GM12878 (cell line): Measurements from ENCODE around the gene BARD1. TPM values are rescaled to one million over a fixed set of nuclear protein-coding genes. Genes with fewer than 3 reads are reported as not detected.

ENCODE experiments used
- ATAC-seq: fragments of 200-7000 bp; cut with Tn5 transposase; 3 replicates; pipeline ENCODE4 v1.9.1; 2020; ENCODE audit warnings: mild to moderate bottlenecking, moderate library complexity
- BruUV-seq: library from RNA; stranded (reverse); fragments of 400-500 nt; replicated peaks from 2 replicates; lab custom pipeline; 2021; lab: Mats Ljungman, UMichigan
- CTCF ChIA-PET: fragments of 300-600 bp; sonication (Branson Sonifier 250); formaldehyde crosslinking; extraction: SDS; loops from one replicate; lab custom pipeline; 2021; ENCODE audit warnings: inconsistent platforms; lab: Yijun Ruan, JAX
- POLR2A ChIA-PET: fragments of 350-600 bp; formaldehyde crosslinking; extraction: SDS; loops from one replicate; lab custom pipeline; 2021; ENCODE audit warnings: inconsistent platforms; lab: Charles Lee
- RAD21 ChIA-PET: fragments of 300-600 bp; sonication (Branson Sonifier 250); formaldehyde crosslinking; loops from one replicate; lab custom pipeline; 2023; ENCODE audit warnings: antibody characterized with exemption; ENCODE audit not compliant: unreplicated experiment; lab: Charles Lee
- SMC1A ChIA-PET: fragments of 300-600 bp; sonication (Branson Sonifier 250); formaldehyde crosslinking; loops from one replicate; lab custom pipeline; 2023; ENCODE audit not compliant: unreplicated experiment, uncharacterized antibody; lab: Charles Lee
- DNase-seq: peaks from one replicate; pipeline ENCODE4 v3.0.0-alpha.2; 2011; ENCODE audit warnings: low read depth, low spot score
- FAIRE-seq: peaks from 3 replicates; lab custom pipeline; 2011; peaks lifted over from hg19 to GRCh38; lab: Jason Lieb, UNC
- H2AFZ ChIP-seq: 2 replicates; pipeline ENCODE4 v1.6.0; 2011; ENCODE audit warnings: low read depth, low read length, control low read depth; ENCODE audit not compliant: control insufficient read depth
- H3K27ac ChIP-seq: 2 replicates; pipeline ENCODE4 v1.5.1; 2011; ENCODE audit warnings: control low read depth; ENCODE audit not compliant: control insufficient read depth, insufficient read depth
- H3K27me3 ChIP-seq, 2 experiments: replicated peaks in 1 of 2; 2 replicates each; pipeline versions ENCODE4 v1.6.0 to v1.6.1; 2011; ENCODE audit warnings: low read length in 1 of 2; ENCODE audit not compliant: control insufficient read depth in 2 of 2, insufficient read depth in 2 of 2
- H3K36me3 ChIP-seq, 2 experiments: 2 replicates each; pipeline ENCODE4 v1.5.1; 2011; ENCODE audit warnings: low read length in 1 of 2; ENCODE audit not compliant: control insufficient read depth in 2 of 2, insufficient read depth in 2 of 2
- H3K4me1 ChIP-seq: 2 replicates; pipeline ENCODE4 v1.6.1; 2011; ENCODE audit warnings: mild to moderate bottlenecking, low read length, moderate library complexity, mixed read lengths; ENCODE audit not compliant: control insufficient read depth, insufficient read depth
- H3K4me2 ChIP-seq: 2 replicates; pipeline ENCODE4 v1.6.0; 2011; ENCODE audit warnings: control low read depth; ENCODE audit not compliant: control insufficient read depth, insufficient read depth
- H3K4me3 ChIP-seq: fragments of 200-600 bp; sonication (generic); 2 replicates; pipeline ENCODE4 v1.5.1; 2016
- H3K79me2 ChIP-seq: 2 replicates; pipeline ENCODE4 v1.6.0; 2011; ENCODE audit warnings: low read length; ENCODE audit not compliant: control insufficient read depth, insufficient read depth
- H3K9ac ChIP-seq: 2 replicates; pipeline ENCODE4 v1.8.0; 2011; ENCODE audit warnings: low read length, control low read depth, mixed read lengths; ENCODE audit not compliant: control insufficient read depth, insufficient read depth
- H3K9me3 ChIP-seq: replicated peaks from 3 replicates; pipeline ENCODE4 v1.5.1; 2011; ENCODE audit warnings: mild to moderate bottlenecking, low read length; ENCODE audit not compliant: control insufficient read depth, insufficient read depth
- H4K20me1 ChIP-seq: 2 replicates; pipeline ENCODE4 v1.6.0; 2011; ENCODE audit not compliant: control insufficient read depth, insufficient read depth
- CBFB ChIP-seq: IDR thresholded peaks from 2 replicates; pipeline ENCODE4 v1.6.1; 2016; ENCODE audit warnings: antibody characterized with exemption, low read depth
- HDAC6 ChIP-seq: fragments of 200-600 bp; sonication (generic); IDR thresholded peaks from one replicate; pipeline ENCODE4 v1.8.0; 2017; ENCODE audit warnings: antibody characterized with exemption; ENCODE audit not compliant: unreplicated experiment
- HSF1 ChIP-seq: fragments of 150-350 bp; IDR thresholded peaks from 2 replicates; pipeline ENCODE4 v1.6.1; 2014; ENCODE audit warnings: mild to moderate bottlenecking, low read depth, low read length
- KDM1A ChIP-seq: fragments of 200-600 bp; sonication (generic); IDR thresholded peaks from 2 replicates; pipeline ENCODE4 v1.6.1; 2016; ENCODE audit warnings: borderline replicate concordance
- MTA2 ChIP-seq: fragments of 450-650 bp; IDR thresholded peaks from 2 replicates; pipeline ENCODE4 v1.6.1; 2016; ENCODE audit warnings: low read depth, mild to moderate bottlenecking, moderate library complexity
- NKRF ChIP-seq: fragments of 450-650 bp; conservative IDR thresholded peaks from 2 replicates; pipeline ENCODE4 v1.6.1; 2017; ENCODE audit warnings: mild to moderate bottlenecking, moderate library complexity
- RCOR1 ChIP-seq: conservative IDR thresholded peaks from 2 replicates; pipeline ENCODE4 v1.6.1; 2012; ENCODE audit warnings: low read depth, low read length, improper control_type of control experiment
- RUNX3 ChIP-seq: IDR thresholded peaks from 2 replicates; pipeline ENCODE4 v1.6.1; 2012; ENCODE audit warnings: low read length, inconsistent platforms
- SIN3A ChIP-seq: IDR thresholded peaks from 2 replicates; pipeline ENCODE4 v1.6.1; 2012; ENCODE audit warnings: low read depth, low read length, improper control_type of control experiment
- SMAD1 ChIP-seq: fragments of 450-650 bp; IDR thresholded peaks from 2 replicates; pipeline ENCODE4 v1.6.1; 2018; ENCODE audit warnings: mild to moderate bottlenecking, low read depth; ENCODE audit not compliant: partially characterized antibody
- SMARCA5 ChIP-seq: fragments of 450-650 bp; IDR thresholded peaks from 2 replicates; pipeline ENCODE4 v1.6.1; 2017; ENCODE audit warnings: mild to moderate bottlenecking
- ZBTB33 ChIP-seq: fragments of 450-650 bp; IDR thresholded peaks from 2 replicates; pipeline ENCODE4 v1.6.1; 2017; ENCODE audit warnings: mild to moderate bottlenecking
- ZNF207 ChIP-seq: fragments of 450-650 bp; IDR thresholded peaks from 2 replicates; pipeline ENCODE4 v1.6.1; 2014; ENCODE audit warnings: antibody characterized with exemption, mild to moderate bottlenecking, borderline replicate concordance
- ZNF24 ChIP-seq: fragments of 450-650 bp; IDR thresholded peaks from 2 replicates; pipeline ENCODE4 v1.6.1; 2017; ENCODE audit warnings: antibody characterized with exemption, mild to moderate bottlenecking
- ZNF622 ChIP-seq: fragments of 450-650 bp; IDR thresholded peaks from 2 replicates; pipeline ENCODE4 v1.6.1; 2017; ENCODE audit warnings: mild to moderate bottlenecking, inconsistent platforms
- ZSCAN29 ChIP-seq: fragments of 450-650 bp; IDR thresholded peaks from 2 replicates; pipeline ENCODE4 v1.6.1; 2017; ENCODE audit warnings: mild to moderate bottlenecking, moderate library complexity
- WGBS: methylation state at CpG from one replicate; pipeline ENCODE4 v1.1.6; 2016; ENCODE audit warnings: low lambda C conversion rate; ENCODE audit not compliant: insufficient replicate concordance, insufficient coverage; ENCODE audit errors: missing lambda C conversion rate; 5-methylcytosine and 5-hydroxymethylcytosine counted together
- in situ Hi-C: fragments of 300-500 bp; cut with MboI; formaldehyde crosslinking; loops from 9 replicates; pipeline ENCODE4 v1.14.3; 2018; ENCODE audit warnings: mixed read lengths
- intact Hi-C: fragments of 100-400 bp; cut with micrococcal nuclease; formaldehyde crosslinking; loops from one replicate; pipeline ENCODE4 v1.14.2; 2022; ENCODE audit not compliant: unreplicated experiment
- polyA plus RNA-seq, 11 experiments: library from polyadenylated mRNA; depleted of rRNA in 4 of 11; unstranded in 6 of 11; stranded (reverse) in 5 of 11; fragments of >200 nt; fragmentation: Nextera tagmentation in 4 of 11; fragmentation: Illumina TruSeq in 1 of 11; extraction: Ambion mirVana in 4 of 11; extraction: Trizol in 1 of 11; gene quantifications; 1 replicate in 1 of 11; 2 replicates in 10 of 11; pipeline versions ENCODE4 v1.2.1 to v1.2.3, GENCODE V29; 2011 to 2016; ENCODE audit warnings: inconsistent platforms in 2 of 11, missing spikeins in 2 of 11, low read depth in 1 of 11
- total RNA-seq, 4 experiments: library from RNA; depleted of rRNA in 3 of 4; stranded (reverse); fragments of >200 nt in 3 of 4; fragmentation: Illumina TruSeq in 1 of 4; extraction: Trizol in 1 of 4; gene quantifications; 2 replicates each; pipeline versions ENCODE4 v1.2.1 to v1.2.3, GENCODE V29; 2013 to 2021
- TF ChIP-seq, protein P1 (sequence below): fragments of 450-650 bp; IDR thresholded peaks from 2 replicates; pipeline ENCODE4 v1.6.1; 2016; ENCODE audit warnings: mild to moderate bottlenecking

The BARD1 gene
- total and polyA plus RNA-seq, 10 of the 15 experiments (the other 5 are each of a cell fraction or from before 2014, with no cell fraction given), result 15.3 to 45.7 (median 31.6) TPM

GRCh38 chr2:214750529-214750928, 59.0 kb downstream of the BARD1 start:
- RAD21 ChIA-PET, result interaction anchor here (1.0 to 2.2 kb wide), 5 partner anchors 12 to 245 kb away, joined by 3 to 16 read pairs (median 8); partner anchors contain the start of gene BARD1
- CTCF ChIA-PET, result interaction anchor here (1.0 to 1.5 kb wide), 4 partner anchors 9 to 55 kb away, joined by 3 to 5 read pairs (median 4); no protein-coding TSS in a partner anchor
- no peaks in the 10 kb centered on the region for H3K27me3 ChIP-seq
- no peak overlapping the region for H3K4me3 ChIP-seq
- 5% methylated on average over 2 of the region's 2 CpGs for WGBS
- no peak overlapping the region for H3K9ac ChIP-seq
- no peaks in the 10 kb centered on the region for H4K20me1 ChIP-seq
- peaks cover 5 to 6% of the 10 kb centered on the region in 2 experiments; a peak in 3 of 4 replicates for H3K36me3 ChIP-seq
- H3K79me2 ChIP-seq, result peaks cover 3% of the 10 kb centered on the region; the same call in 1 of the 2 replicates
- in situ Hi-C loops (no loop called here), intact Hi-C loops (loop anchor here (1.0 to 2.0 kb wide), 2 partner anchors 14 to 57 kb away; no protein-coding TSS in a partner anchor)
- no TSS peak for BruUV-seq
- SMC1A ChIA-PET, result interaction anchor here (0.6 to 5.4 kb wide), 11 partner anchors 9 to 1093 kb away, joined by 4 to 41 read pairs (median 9); partner anchors contain the start of gene BARD1
- no peaks in the 10 kb centered on the region; the same call in 1 of the 3 replicates for H3K9me3 ChIP-seq
- POLR2A ChIA-PET, result interaction anchor here (1.3 to 3.9 kb wide), 3 partner anchors 12 to 58 kb away, joined by 5 to 18 read pairs (median 11); partner anchors contain the start of gene BARD1
- H2AFZ ChIP-seq, result no peak overlapping the region
- FAIRE-seq (no peak), DNase-seq (no peak), ATAC-seq (peak; percentile 68)
- H3K4me2 ChIP-seq, result no peak overlapping the region
- 0 out of 2 replicates have a peak overlapping the region, but pooled peaks have one; percentile 1 for H3K27ac ChIP-seq
- no peaks in the 10 kb centered on the region for H3K4me1 ChIP-seq
- TF ChIP-seq SIN3A (no peak), NKRF (no peak), ZBTB33 (no peak), RCOR1 (no peak), SMARCA5 (no peak), RUNX3 (peak; percentile 69), HSF1 (no peak), HDAC6 (no peak), SMAD1 (no peak), MTA2 (no peak), KDM1A (no peak), ZSCAN29 (no peak), ZNF24 (no peak), ZNF622 (no peak), ZNF207 (no peak), CBFB (no peak)
- TF ChIP-seq, protein P1, sequence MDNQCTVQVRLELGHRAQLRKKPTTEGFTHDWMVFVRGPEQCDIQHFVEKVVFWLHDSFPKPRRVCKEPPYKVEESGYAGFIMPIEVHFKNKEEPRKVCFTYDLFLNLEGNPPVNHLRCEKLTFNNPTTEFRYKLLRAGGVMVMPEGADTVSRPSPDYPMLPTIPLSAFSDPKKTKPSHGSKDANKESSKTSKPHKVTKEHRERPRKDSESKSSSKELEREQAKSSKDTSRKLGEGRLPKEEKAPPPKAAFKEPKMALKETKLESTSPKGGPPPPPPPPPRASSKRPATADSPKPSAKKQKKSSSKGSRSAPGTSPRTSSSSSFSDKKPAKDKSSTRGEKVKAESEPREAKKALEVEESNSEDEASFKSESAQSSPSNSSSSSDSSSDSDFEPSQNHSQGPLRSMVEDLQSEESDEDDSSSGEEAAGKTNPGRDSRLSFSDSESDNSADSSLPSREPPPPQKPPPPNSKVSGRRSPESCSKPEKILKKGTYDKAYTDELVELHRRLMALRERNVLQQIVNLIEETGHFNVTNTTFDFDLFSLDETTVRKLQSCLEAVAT, result no peak
